Measurements from ENCODE around the gene SULT1E1.

DNA sequence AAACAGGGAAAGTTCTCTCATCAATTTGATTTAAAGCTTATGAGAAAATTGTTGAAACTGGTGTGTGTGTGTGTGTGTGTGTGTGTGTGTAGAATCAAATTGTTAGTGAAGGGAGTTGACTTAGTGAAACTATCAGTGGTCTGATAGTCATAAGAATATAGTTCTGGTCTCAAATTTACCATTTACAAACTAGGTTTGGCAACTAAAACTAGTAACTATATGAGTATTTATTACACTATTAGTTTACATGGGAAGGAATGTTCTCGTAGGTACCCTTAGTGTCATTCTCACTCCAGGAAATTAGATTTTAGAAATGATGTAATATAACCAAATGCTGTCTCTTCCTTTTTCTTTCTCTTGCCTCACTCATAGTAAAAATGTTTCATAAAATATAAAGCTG, 11.9 kb downstream of the SULT1E1 start:
- TF ChIP-seq CTCF (IDR thresholded peaks at IDR 0.05) (no peak), POLR2A (IDR thresholded peaks at IDR 0.05) (no peak)

All from ovary (tissue), 3 donors.